ENCODE measurements around the gene ZNF512.
A peak's percentile ranks its signal among the peaks of the same experiment; 100 is the strongest.

Gene ZNF512

DNA sequence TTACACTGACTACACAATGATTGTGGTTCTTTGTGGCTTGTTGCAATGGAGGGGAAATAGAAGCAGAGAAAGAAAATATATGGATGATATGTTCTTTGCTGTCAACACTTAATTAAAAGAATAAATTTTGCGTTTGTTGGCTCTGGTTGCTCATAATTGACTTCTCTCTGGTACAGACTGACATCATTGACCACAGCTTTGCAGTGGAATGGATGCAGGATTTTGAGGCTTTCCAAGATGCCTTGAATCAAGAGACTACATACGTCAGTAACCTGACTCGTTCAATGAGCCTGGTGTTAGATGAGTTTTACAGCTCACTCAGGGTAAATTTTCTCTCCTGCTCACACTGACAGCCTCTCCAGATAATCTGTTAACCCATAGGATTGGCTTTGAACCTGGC, 55.9 kb downstream of the ZNF512 start:
- no peak for DNase-seq

DNA sequence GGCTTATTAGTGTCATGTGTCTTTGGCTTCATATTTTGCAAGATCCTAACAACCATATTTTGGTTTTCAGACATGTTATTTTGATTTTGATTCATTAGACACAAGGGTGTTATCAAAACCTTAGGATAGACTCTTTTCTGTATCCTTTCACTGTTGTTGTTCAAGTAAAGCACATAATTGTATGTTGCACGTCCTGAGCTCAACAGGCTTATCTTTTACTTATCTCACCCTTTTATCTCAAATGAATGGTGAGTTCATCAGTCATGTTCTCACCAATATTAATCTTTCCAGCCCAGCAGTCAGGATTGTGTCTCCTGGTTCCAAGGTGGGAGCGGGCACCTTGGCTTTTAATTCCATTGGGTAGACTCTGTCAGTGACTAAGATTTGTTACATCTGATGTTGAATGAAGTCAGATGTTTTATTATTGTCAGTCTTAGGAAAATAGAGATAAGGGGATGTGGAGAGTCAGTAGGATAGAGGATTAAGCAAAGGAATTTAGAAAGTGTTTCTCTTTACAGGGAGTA, 57.9 kb downstream of the ZNF512 start:
- no peak for DNase-seq

DNA sequence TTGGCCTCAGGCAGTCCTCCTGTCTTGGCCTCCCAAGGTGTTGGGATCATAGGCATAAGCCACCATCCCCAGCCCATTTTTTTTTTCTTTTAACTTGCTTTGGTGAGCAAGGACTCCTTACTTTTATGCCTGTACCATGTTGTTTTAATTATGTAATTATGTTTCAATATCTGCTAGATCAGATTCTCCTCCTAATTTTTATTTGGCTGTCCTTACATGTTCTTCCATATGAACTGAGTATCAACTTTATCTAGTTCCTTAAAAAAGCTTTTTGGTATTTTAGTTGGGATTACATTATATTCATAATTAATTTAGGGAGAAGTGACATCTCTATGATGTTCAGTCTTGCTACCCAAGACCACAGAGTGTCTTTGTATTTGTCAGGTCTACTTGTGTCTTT, 62.4 kb downstream of the ZNF512 start:
- DNase-seq = no peak

DNA sequence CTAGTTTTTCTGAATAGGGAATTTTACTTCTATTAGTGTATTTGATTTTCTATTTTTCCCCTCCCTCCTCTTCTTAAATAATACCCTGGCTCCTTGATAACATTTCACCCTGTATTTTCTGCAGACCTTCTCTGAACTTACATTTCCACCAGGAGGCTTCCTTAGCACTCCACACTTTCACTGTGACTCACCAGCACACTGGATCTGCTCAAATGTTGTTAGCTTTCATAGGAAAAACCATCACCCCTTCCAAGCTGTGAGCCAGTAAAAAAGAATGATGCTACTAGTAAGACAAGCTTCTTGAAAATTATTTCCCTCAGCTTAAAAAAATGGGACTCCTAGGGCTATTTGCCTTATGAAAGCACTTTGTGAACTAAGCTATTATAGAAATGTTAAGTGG, 64.4 kb downstream of the ZNF512 start:
- DNase-seq = no peak

DNA sequence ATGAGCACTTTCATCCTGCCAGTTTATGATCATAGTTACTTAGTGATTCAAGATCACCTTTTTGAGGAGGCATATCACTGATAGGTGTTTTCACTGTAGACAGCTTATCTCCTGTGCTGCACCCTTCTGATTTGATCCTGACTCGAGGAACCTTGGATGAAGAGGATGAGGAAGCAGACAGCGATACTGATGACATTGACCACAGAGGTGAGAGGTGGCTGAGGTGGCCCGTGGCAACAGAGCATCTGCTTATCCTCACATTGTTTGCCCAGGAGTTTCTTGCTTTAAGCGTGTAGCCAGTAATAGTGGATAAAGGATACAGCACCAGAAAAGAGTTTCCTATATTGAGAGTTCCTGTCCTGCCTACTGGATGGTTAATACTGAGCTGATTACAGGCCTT, 64.9 kb downstream of the ZNF512 start:
- no peak for DNase-seq

DNA sequence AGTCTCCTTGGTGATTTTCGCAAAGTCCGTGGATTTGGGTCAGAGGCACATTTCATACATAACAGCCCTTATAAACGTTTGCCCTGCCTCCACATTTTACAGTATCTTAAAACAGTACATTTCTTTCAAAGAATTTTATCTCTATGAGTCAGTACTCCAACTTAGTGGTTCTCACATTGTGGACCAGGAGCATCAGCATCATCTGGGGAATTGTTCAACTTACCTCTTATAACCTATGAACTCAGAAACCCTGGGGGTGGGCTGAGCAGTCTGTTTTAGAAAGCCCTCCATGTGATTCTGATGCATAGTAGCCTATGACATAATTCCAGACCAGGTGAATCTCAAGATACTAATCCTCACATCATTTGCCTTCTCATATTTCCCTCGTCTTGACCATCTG, 68.2 kb downstream of the ZNF512 start:
- no peak for DNase-seq

DNA sequence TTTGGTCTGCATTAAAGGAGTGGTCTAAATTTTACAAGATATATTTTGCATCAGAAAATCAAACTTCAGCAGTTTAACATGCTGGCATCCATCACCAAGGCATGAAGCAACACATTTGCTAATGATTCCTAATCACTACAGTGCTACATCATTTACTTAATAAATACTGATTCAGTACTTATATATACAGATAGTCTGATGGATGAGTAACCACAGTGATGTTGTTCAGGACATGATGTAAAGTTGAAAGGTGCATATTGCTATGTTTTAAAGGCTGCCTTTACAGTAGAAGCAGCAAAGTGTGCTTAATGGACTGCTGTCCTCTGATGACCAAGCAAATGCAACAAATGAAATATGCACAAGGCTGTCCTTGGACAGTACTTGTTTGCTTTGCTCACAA, 69.5 kb downstream of the ZNF512 start:
- no peak for DNase-seq

DNA sequence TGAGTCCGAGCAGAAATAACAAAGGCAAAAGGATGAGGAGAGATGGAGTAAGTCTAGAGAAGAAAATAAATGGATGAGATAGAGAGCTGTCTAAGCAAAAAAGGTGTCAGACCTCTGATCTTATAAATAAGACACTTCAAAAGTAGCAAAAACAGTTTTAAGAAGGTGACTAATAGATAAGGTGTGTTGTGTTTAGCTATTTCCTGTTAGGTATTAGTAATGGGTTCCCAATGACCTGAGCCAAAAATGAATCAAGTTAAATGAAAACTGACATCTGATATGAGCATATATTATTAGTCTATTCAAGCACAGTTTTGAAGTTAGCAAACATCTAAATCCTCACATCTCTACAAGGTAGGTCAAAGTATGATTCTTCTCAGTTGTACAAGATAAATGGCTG, 69.9 kb downstream of the ZNF512 start:
- DNase-seq = no peak

DNA sequence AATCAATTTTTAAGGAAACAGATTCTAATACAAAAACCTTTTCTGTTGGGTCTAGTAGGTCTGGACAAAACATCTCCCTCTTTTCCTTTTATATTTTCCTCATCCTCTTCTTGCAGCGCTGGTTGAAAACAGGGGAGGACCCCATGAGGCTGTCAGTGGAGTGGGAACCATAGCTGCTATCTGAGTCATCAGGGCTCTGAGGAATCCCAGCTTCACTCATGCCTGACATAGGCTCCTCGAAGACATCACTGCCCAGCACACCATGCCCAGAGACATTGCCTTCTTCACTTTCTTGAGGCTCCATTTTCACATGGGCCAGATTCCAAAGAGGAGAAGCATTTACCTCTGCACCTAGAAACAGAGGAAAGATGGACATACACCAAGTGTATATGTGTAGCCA, 70.6 kb downstream of the ZNF512 start:
- no peak for DNase-seq

DNA sequence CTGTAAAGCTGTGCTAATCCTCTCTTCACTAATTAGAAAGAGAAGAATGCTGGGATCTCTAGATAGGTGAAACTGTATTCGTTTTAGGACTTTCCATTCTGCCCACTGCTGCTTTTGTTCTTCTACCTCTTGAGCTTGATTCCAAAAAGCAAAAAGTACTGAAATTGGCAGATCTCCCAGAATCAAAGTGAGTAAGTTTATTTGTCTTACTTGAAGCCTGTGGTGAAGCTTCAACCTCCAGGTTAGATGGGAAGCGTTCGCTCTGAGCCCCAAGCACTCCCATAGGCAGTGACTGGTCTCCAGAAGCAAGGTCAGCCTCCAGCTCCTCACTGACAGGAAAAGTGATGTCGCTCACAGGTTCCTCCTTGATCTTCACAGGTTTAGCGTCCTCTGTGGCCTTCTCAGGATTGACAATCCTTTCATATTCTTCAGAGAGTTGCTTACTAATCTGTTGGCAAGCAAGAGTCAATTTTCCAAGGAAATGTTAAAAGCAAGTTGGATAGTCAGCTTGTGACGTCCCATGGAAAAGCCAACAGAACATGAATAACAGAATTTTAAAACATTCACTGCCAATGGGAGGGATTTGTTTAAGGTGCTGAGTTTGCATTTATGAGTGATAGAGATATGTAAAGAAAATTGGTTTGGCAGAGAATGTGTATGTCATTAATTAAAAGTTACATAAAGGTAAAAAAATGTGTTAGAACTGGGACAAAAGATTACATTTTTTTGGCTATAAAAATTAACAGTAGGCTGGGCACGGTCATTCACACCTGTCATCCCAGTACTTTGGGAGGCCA, 72.5 kb downstream of the ZNF512 start:
- DNase-seq = no peak

DNA sequence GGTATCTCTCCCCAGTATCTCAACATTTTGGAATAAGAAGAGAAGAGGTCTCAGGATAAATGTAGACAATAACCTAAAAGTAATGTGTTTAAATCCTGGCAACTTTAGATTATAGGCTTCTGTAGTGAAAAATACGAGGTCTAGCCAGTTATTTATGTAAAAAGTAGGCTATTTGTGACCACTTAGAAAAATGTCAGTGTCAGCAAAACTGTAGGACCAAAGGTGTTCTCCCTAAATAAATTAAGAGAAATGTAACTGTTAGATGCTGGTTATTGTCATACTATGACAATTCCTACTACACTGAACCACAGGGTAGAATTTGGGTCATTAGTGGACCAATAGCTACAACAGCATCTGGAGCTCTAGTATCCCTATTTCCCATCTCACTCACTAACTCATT, 78.5 kb downstream of the ZNF512 start:
- DNase-seq = no peak

DNA sequence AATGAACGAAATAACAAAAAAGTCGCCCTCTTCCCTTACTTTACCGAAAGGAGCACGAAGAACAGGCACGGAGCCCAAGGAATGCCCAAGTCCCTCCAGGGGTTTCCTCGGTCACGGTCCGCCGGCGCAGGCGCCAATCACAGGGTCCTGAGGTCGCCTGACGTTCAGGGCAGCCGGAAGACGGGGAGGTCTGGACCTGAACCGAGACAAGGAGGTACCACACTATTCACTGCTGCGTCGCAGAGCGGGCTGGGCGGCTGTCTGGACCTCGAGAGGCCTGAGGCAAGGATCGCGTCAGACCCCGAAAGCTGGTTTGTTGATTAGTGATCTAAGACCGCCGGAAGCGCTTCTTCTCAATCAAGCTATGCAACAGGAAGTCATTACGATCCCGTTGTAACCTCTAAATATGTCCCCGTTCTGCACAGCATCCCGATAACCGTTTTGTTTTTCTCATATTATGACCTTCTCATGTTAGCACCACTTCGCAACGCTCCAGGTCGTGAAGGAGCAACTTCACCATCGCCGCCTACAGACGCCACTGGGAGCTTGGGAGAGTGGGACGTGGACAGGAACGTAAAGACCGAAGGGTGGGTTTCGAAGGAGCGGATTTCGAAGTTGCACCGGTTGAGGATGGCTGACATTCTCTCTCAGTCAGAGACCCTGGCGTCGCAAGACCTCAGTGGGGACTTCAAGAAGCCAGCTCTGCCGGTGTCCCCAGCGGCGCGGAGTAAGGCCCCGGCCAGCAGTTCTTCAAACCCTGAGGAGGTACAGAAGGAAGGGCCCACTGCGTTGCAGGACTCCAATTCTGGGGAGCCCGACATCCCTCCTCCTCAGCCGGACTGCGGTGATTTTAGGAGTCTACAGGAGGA, 80.7 kb downstream of the ZNF512 start, which contains the start of the genes SLC4A1AP and SUPT7L:
Gene SLC4A1AP, plus strand, starts transcription at position 605 of the 869 bp plus-strand sequence. Its CDS starts 26 bp downstream, at position 631.
Gene SUPT7L, minus strand, starts transcription at position 330 of the 869 bp plus-strand sequence. CDS start 1,422 bp downstream, outside the sequence.
- DNase-seq = peak; percentile 76

DNA sequence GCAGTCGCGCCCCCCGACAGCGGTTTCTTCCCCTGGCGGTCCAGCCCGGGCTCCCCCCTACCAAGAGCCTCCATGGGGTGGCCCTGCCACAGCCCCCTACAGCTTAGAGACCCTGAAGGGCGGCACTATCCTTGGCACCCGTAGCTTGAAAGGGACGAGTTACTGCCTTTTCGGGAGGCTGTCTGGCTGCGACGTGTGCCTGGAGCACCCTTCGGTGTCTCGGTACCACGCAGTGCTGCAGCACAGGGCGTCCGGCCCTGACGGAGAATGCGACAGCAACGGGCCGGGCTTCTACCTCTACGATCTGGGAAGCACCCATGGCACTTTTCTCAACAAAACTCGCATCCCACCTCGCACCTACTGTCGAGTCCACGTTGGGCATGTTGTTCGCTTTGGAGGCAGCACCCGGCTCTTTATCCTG, 81.3 kb downstream of the ZNF512 start:
- DNase-seq = no peak

DNA sequence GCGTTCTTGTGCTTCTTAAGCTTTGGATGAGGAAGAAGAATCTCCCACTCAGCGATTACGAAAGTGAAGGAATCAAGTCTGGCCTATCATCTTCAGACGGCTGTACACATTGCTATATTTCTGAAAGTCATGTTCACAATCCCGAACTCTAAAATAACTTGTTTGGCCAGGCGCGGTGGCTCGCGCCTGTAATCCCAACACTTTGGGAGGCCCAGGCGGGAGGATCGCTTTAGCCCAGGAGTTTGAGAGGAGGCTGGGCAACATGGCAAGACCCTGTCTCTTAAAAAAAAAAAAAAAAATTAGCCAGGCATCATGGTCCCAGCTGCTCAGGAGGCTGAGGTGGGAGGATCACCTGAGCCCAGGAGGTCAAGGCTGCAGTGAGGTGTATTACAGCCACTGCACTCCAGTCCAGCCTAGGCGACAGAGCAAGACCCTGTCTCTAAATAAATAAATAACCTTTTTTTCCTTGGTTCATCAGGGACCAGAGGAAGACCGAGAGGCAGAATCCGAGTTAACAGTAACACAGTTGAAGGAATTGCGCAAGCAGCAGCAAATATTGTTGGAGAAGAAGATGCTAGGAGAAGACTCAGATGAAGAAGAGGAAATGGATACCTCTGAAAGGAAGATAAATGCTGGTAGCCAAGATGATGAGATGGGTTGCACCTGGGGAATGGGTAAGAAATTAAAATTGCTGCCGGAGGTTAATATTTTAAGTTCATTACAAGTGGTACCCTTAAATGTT, 82.0 kb downstream of the ZNF512 start:
- DNase-seq = no peak

DNA sequence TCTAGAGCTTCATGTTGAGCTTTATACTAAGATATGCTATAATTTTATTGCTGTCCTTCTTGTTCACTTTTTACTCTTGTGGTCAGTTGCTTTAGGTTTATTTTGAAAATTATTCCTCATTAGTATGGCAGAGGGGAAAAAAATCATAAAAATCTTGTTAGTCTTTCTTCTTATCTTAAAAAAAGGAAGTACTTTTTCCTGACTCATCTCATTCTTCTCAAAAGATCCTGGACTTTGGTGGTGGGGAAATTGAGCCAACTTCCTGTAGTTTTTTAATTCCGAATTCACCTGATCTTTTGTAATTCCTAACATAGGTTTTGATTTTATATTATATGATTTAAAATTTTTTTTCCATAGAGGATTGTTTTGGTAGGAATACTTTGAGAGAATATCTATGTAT, 84.6 kb downstream of the ZNF512 start:
- no peak for DNase-seq

DNA sequence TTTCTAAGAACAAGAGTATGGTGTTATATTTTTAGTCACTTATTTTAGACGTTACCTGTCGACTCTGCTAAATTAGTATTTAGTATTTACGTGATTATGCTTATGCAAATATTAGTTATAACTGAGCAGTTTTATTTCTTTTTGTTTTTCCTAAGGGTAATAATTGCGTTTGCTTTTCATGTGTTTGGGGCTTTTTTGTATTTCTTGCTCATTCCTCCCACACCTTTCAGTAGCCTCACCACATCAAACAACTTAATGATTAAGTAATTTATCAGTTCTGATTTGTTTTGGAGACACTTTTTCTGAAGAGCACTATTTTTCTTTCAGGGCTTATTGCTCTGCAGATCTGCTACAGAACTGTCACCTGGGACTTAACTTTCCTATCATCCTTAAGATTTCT, 88.4 kb downstream of the ZNF512 start:
- DNase-seq = no peak

Data from NCI-H1436 (cell line).